AG20443 (cell line): Measurements from ENCODE around the gene ITGA2B.
"Not testable (repeated sequence)": the region's sequence is repeated elsewhere in the genome, so short reads cannot be mapped to it uniquely, and the experiment has no call there.

Source experiments
- DNase-seq: peaks from one replicate; pipeline ENCODE4 v3.0.0; 2012; ENCODE audit warnings: low spot score, mixed read lengths

ITGA2B gene

DNA sequence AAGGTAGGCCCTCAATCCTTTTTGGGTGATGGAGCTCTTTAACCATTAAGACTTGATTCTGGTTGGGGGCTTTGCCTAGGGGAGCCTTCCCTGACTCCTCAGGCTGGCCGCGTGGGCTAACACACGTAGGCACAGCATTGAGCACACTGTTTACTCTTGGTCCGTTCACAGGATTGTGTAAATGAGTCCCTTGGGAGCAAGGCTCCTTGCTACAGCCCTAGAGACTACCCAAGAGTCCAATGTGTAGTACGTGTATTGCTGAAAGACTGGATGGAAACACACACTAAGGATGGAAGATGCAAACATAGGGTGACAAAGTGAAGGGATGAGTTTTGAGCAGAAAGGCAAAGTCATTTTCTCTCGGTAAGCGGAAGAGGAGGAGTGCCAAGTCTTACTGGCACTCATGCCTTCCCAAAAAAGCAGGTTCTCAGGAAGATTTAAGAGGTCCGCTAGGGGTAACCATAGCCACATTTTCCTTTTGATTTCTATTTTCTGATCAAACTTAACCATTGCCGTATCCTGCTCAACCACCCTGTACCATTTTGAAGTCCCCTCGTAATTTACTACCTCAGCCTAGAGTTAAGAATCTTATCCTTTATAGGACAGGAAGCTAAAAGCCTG lies 911 bp upstream of the ITGA2B start:
- DNase-seq = no peak

DNA sequence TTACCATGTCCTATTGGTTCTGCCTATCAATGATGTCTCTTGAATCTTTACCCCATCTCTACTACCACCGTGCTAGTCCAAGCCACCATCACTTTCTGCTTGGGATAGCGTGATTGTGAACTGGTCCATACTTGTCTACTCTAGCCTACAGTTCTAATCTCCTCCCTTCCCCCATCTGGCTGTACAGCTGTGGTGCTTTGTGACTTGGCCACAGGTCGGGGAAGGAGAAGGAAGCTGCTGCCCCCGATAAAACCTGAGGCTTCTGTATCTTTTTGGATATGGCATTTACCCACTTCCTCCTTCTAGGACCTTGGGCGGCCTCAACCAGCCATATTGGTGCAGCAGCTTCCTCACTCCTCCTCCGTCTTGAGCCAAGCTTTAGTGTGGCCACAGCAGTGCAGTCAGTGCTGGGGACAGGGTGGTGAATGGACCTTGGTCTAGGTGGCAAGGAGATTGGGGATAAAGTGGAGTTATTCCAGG lies 314 bp upstream of the ITGA2B start:
- DNase-seq = no peak

DNA sequence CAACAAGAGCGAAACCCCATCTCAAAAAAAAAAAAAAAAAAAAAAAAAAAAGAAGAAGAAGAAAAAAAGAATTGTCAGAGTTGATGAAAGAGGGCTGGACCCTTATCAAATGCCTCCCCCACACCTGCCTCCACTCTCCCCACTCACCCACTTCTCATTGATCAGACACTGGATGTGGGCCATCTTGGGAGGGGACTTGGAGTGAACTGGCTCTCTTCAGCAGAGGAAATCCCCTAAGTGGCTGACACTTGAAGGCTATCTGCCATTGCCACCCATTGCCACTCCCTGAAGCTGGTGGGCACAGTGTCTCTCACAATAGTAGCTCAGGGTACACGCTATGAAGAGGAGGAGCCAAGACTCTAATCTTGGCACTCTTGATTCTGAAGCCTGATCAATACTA lies 1.6 kb downstream of the ITGA2B start:
- no peak for DNase-seq

- no peak for DNase-seq
Observed at GRCh38 chr17:44386182-44386525, 3.3 kb downstream of the ITGA2B start.

- DNase-seq = peak; percentile 91
Observed at GRCh38 chr17:44385287-44386181, 3.9 kb downstream of the ITGA2B start.

- peak; percentile 46 for DNase-seq
Observed at GRCh38 chr17:44384823-44385286, 4.6 kb downstream of the ITGA2B start.

DNA sequence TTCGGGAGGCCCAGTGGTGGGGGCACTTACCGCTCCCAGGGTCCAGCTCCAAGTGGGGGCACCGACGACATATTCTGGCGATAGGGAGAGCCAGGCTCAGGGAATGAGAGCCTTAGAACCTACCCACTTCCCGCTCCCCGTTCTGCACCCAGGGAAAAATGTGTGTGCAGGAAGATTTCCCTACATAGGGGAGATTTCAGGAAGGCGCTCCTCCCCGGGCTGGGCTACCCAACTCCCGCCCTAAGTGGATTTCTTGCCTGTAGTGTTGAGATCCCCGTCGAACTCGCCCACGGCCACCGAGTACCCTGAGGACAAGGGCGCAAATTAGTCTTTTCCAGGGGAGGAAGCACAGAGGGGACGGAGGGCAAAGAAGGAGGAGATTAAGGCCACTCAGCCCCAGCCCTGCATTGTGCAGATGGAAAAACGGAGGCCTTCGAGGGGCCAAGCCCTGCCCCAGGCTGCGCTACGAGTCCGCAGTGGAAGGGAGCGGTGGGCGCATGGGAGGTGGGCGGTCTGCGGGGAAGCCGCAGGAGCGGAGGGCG lies 5.1 kb downstream of the ITGA2B start:
- DNase-seq = no peak

DNA sequence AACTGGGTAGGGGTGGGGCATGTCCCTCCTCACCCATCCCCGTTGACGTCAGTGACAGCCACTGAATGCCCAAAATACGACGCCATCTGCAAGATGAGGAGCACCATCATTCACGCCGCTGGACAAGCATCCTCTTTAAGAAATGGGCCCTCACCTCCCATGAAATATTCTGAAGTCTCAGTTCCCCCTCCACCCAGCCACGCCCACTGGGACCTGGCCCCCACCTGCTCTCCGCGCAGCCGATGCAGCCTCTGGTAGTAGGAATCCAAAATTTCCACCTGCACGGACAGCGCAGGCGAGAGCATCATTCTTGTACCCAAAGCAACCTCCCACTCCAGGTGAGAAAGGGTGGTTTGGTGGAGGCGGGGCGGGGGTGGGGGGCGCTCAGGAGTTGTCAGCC lies 5.6 kb downstream of the ITGA2B start:
- no peak for DNase-seq

DNA sequence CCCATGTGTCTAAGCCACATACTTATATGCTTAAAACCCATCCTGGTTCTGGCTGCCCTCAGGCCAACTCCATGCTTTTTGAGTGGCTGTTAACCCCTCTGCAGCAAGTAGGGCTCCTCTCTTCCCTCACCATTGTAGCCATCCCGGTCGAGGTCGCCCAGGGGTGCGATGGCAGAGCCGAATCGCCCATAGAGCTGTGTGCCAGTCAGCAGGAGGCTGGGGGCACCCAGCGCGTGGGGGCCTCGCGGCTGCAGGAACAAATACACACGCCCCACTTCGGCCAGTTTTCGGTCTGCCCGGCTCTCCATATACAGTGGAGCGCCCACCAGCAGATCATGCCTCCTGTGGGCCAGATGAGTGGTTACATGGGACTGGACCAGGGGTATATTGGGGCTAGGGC lies 6.1 kb downstream of the ITGA2B start:
- no peak for DNase-seq

DNA sequence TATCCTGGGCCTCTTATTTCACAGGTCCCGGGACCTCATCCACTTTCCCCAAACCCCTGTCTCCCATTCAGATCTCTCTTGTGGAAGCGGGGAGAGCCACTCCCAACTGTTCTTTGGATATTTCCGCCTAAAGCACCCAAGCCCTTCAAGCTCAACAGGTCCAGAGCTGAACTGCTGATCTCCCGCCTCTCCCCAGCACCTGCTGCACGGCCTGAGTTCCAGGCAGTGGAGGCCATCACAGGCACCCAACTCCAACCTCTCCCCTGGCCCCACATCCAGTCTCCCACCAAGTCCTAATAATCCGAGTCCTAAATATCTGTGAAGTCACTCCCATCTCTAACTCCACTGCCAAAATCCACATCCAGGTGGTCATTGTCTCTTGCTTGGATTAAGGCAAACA lies 6.5 kb downstream of the ITGA2B start:
- DNase-seq = no peak

DNA sequence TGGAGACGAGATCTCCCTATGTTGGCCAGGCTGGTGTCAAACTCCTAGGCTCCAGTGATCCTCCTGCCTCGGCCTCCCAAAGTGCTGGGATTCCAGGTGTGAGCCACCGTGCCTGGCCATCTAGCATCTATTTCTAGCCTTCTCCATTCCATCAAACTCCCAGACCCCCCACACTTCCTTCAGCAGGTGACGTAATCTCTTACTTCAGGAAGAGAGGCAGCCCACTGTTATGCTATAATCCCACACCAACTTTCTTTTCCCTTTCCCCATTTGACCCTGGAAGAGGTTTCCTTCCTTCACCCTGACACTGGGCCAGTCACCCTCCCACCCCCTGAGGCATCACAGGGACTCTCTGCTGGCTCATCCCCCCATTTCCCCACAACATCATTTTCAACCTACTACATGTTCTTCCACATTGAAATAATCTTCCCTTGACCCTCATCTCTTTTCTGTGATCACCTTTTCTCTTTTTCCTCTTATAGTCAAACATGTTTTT lies 7.6 kb downstream of the ITGA2B start:
- no peak for DNase-seq

- no peak for DNase-seq
Observed at GRCh38 chr17:44380767-44381166, 8.7 kb downstream of the ITGA2B start.

DNA sequence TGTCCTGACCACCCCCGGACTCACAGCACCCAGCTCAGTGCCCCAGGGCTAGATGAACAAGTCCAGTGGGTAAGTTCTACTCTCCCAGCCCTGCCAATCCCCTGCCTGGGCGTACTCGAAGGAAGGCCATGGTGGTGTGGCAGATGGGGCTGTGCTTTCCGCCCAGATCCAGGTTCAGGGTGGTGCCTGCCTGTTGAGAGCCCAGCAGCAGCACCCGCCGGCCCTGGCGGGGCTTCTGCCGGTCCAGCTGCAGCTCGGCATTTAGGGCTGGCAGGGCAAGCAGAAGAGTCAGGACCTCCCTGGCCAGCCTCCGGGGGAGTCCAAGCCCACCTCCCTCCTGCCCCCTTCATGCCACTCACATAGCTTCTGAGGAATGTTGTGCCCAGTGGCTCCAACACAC lies 9.6 kb downstream of the ITGA2B start:
- DNase-seq = no peak

- DNase-seq = no peak
Observed at GRCh38 chr17:44378171-44378705, 11.2 kb downstream of the ITGA2B start.

DNA sequence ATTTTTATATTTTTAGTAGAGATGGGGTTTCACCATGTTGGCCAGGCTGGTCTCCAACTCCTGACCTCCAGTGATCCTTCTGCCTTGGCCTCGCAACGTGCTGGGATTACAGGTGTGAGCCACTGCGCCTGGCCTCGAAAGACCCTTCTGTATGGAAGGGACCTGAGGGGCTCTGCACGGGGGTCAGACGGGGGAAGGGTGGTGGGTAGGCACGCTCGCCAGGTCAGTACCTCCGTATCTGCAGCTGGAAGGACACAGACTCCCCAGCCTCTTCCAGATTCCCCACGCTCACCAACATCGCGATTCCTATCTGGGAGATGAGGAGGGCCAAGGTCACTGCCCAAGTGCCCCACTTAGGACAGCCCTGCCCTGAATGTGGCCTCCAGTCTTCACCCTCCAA lies 12.7 kb downstream of the ITGA2B start:
- no peak for DNase-seq

DNA sequence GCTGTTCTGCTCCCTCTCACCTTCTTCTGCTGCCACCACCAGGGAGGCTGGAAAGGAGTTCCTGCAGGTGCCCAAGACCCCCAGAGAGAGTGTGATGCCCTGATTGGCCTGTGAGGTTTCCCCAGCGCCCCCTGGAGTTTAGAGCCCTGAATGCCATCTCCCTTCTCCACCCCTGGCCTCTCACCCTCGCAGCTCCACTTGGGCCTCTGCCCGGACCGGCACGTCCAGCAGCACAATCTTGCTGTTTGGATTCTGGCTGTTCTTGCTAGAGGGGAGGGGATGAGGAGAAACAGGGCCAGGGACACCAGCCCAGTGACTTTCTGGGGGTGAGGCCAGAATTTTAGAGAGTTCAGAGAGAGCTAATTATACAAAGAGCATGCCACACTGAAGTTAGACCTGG lies 13.3 kb downstream of the ITGA2B start:
- DNase-seq = peak; percentile 80

- DNase-seq = no peak
Observed at GRCh38 chr17:44375196-44376017, 14.0 kb downstream of the ITGA2B start.

GRCh38 chr17:44374306-44375195 lies 14.9 kb downstream of the ITGA2B start:
- DNase-seq = no peak

- no peak for DNase-seq
Observed at GRCh38 chr17:44372036-44372435, 17.4 kb downstream of the ITGA2B start.

DNA sequence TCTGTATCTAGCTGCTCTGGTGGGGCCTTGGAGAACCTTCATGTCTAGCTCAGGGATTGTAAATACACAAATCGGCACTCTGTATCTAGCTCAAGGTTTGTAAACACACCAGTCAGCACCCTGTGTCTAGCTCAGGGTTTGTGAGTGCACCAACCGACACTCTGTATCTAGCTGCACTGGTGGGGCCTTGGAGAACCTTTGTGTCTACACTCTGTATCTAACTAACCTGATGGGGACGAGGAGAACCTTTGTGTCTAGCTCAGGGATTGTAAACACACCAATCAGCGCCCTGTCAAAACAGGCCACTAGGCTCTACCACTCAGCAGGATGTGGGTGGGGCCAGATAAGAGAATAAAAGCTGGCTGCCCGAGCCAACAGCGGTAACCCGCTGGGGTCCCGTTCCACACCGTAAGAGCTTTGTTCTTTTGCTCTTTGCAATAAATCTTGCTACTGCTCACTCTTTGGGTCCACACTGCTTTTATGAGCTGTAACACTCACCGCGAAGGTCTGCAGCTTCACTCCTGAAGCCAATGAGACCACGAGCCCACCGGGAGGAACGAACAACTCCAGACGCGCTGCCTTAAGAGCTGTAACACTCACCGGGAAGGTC lies 19.9 kb downstream of the ITGA2B start:
- not testable (repeated sequence) for DNase-seq
